Esophagus squamous epithelium (tissue), 5 donors: ENCODE data around the gene ZSCAN9. TPM values are rescaled to one million over a fixed set of nuclear protein-coding genes. Genes with fewer than 3 reads are reported as not detected.

ENCODE experiments used
- DNase-seq: peaks from one replicate; lab custom pipeline; 2025; lab: John Stamatoyannopoulos, UW
- H3K27ac ChIP-seq, 4 donors: fragments of 200-600 bp; sonication (generic); one replicate each; pipeline ENCODE4 v1.5.1; 2016 to 2019; ENCODE audit warnings: mild to moderate bottlenecking in 1 of 4
- H3K27me3 ChIP-seq, 4 donors: fragments of 200-600 bp; sonication (generic); 1 replicate in 3 of 4; 2 replicates in 1 of 4; pipeline versions ENCODE4 v1.5.1 to v1.6.0; 2017 to 2021; ENCODE audit warnings: antibody characterized with exemption in 1 of 4
- H3K36me3 ChIP-seq, 3 donors: fragments of 200-600 bp; sonication (generic); one replicate each; pipeline ENCODE4 v1.5.1; 2016 to 2019
- H3K4me1 ChIP-seq, 3 donors: fragments of 200-600 bp; sonication (generic); one replicate each; pipeline ENCODE4 v1.5.1; 2017 to 2019
- H3K4me3 ChIP-seq, 4 donors: fragments of 200-600 bp; sonication (generic); 1 replicate in 3 of 4; 2 replicates in 1 of 4; pipeline ENCODE4 v1.5.1; 2016 to 2019; ENCODE audit warnings: mild to moderate bottlenecking in 2 of 4, moderate library complexity in 1 of 4
- H3K9me3 ChIP-seq, 3 donors: fragments of 200-600 bp; sonication (generic); one replicate each; pipeline ENCODE4 v1.5.1; 2016 to 2019
- CTCF ChIP-seq, 6 experiments: fragments of 450-650 bp in 4 of 6; fragments of 200-600 bp in 2 of 6; sonication (generic) in 2 of 6; IDR thresholded peaks; one replicate each; pipeline ENCODE4 v1.5.1; 2016 to 2019; ENCODE audit warnings: antibody characterized with exemption in 6 of 6, mild to moderate bottlenecking in 4 of 6, moderate library complexity in 4 of 6
- POLR2A ChIP-seq, 4 donors: fragments of 450-650 bp; IDR thresholded peaks; one replicate each; pipeline ENCODE4 v1.6.1; 2017; ENCODE audit warnings: antibody characterized with exemption in 4 of 4, mild to moderate bottlenecking in 4 of 4, moderate library complexity in 3 of 4
- WGBS, 2 donors: methylation state at CpG; one replicate each; pipeline ENCODE4 v1.1.5; 2018; 5-methylcytosine and 5-hydroxymethylcytosine counted together
- intact Hi-C: fragments of 100-400 bp; cut with DNase I; formaldehyde crosslinking; loops from one replicate; pipeline ENCODE4 v1.15.0; 2022
- total RNA-seq, 4 donors: library from RNA; depleted of rRNA; stranded (reverse); fragments of >200 nt; gene quantifications; one replicate each; pipeline ENCODE4 v1.1.0, GENCODE V29; 2016
- donor health status: DM: yes; HTN: yes; CAD: no.

Gene ZSCAN9
- total RNA-seq, 4 donors from 2014 or later, result 0.95 to 11.3 (median 3.4) TPM

GRCh38 chr6:28200020-28200419, 25.1 kb upstream of the ZSCAN9 start:
- WGBS, 2 donors, result 35 to 44% methylated on average over 1 of the region's 1 CpG
- H3K9me3 ChIP-seq, result peaks cover 0 to 17% (median 10%) of the 10 kb centered on the region in 3 donors

DNA sequence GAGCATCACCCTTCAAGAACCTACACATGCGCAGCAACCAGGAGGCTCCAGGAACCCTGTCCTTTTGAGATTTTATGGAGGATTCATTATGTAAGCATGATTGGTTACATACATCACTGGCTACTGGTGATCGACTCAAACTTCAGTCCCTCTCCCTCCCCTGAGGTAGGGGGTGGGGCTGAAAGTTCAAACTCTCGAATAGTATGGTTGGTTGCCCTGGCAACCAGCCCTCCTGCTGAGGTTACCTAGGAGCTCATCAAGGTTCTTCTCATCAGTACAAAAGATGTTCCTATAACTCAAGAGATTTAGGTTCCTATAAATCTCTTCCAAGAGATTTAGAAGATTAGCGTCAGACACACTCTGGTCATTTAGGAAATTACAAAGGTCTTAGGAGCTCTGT, 21.9 kb upstream of the ZSCAN9 start:
- H3K9me3 ChIP-seq, result peaks cover 0 to 14% (median 10%) of the 10 kb centered on the region in 3 donors
- H3K4me1 ChIP-seq, result peaks cover 0 to 14% (median 3%) of the 10 kb centered on the region in 3 donors
- no peaks in the 10 kb centered on the region for H3K36me3 ChIP-seq
- no peak for DNase-seq
- H3K27me3 ChIP-seq, result peaks cover 5 to 92% (median 16%) of the 10 kb centered on the region in 4 donors
- WGBS, 2 donors, result 38 to 47% methylated on average over 4 of the region's 4 CpGs
- no peak overlapping the region for H3K27ac ChIP-seq
- no peak overlapping the region for H3K4me3 ChIP-seq
- TF ChIP-seq POLR2A (IDR thresholded peaks at IDR 0.05), result no peak
- TF ChIP-seq CTCF (IDR thresholded peaks at IDR 0.05), result no peak
- intact Hi-C loops, result no loop called here

More at GRCh38 chr6:28200020-28200419, 25.1 kb upstream of the ZSCAN9 start:
- no peak overlapping the region for H3K27ac ChIP-seq
- H3K27me3 ChIP-seq, result peaks cover 0 to 82% (median 2%) of the 10 kb centered on the region in 4 donors
- intact Hi-C loops, result no loop called here
- no peak for TF ChIP-seq CTCF (IDR thresholded peaks at IDR 0.05)
- TF ChIP-seq POLR2A (IDR thresholded peaks at IDR 0.05), result no peak
- H3K4me3 ChIP-seq, result no peak overlapping the region
- H3K4me1 ChIP-seq, result no peaks in the 10 kb centered on the region
- no peaks in the 10 kb centered on the region for H3K36me3 ChIP-seq
- DNase-seq, result no peak

GRCh38 chr6:28205879-28206278, 19.2 kb upstream of the ZSCAN9 start:
- peaks cover 7 to 97% (median 30%) of the 10 kb centered on the region in 4 donors for H3K27me3 ChIP-seq

DNA sequence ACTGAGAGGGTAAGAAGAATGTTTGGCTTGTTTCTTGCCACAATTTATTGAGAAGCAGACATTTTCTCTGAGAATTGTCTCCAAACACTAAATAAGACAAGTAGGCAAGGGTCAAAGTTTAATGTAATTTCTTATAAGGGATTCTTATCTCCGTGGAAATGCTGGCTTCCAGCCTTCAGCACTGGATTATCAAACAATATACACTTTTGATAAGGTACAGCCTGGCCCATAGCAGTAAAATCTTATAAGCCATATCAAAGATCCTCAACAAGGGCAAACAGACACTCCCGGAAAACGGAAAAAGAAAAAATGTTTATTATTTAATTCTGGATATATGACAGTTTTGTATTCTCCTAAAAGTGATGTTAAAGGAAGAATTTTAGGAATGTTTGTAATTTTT, 18.5 kb upstream of the ZSCAN9 start:
- no peak for TF ChIP-seq CTCF (IDR thresholded peaks at IDR 0.05)
- no peak for TF ChIP-seq POLR2A (IDR thresholded peaks at IDR 0.05)
- WGBS, 2 donors, result 41 to 52% methylated on average over 3 of the region's 3 CpGs
- Histone ChIP-seq H3K4me3 (no peak overlapping the region), H3K27ac (no peak overlapping the region), H3K27me3 (peaks cover 7 to 98% (median 33%) of the 10 kb centered on the region in 4 donors), H3K4me1 (peaks cover 0 to 18% (median 3%) of the 10 kb centered on the region in 3 donors), H3K36me3 (no peaks in the 10 kb centered on the region), H3K9me3 (peaks cover 0 to 12% (median 10%) of the 10 kb centered on the region in 3 donors)
- intact Hi-C loops, result no loop called here
- no peak for DNase-seq

More at GRCh38 chr6:28205879-28206278, 19.2 kb upstream of the ZSCAN9 start:
- intact Hi-C loops, result no loop called here
- peaks cover 0 to 18% (median 3%) of the 10 kb centered on the region in 3 donors for H3K4me1 ChIP-seq
- DNase-seq, result no peak
- H3K36me3 ChIP-seq, result no peaks in the 10 kb centered on the region
- peaks cover 0 to 12% (median 10%) of the 10 kb centered on the region in 3 donors for H3K9me3 ChIP-seq
- no peak overlapping the region for H3K4me3 ChIP-seq
- 55 to 56% methylated on average over 1 of the region's 1 CpG for WGBS, 2 donors
- TF ChIP-seq CTCF (IDR thresholded peaks at IDR 0.05) (no peak), POLR2A (IDR thresholded peaks at IDR 0.05) (no peak)
- H3K27ac ChIP-seq, result no peak overlapping the region

GRCh38 chr6:28206928-28207509, 18.1 kb upstream of the ZSCAN9 start:
- Histone ChIP-seq H3K36me3 (no peaks in the 10 kb centered on the region), H3K4me3 (peak overlapping the region in 3 of 4 donors; percentile 11 to 48 (median 29)), H3K27me3 (peaks cover 7 to 98% (median 37%) of the 10 kb centered on the region in 4 donors), H3K9me3 (peaks cover 0 to 12% (median 10%) of the 10 kb centered on the region in 3 donors), H3K4me1 (peaks cover 0 to 22% (median 4%) of the 10 kb centered on the region in 3 donors), H3K27ac (no peak overlapping the region)
- 13 to 18% methylated on average over 13 to 15 of the region's 15 CpGs for WGBS, 2 donors
- TF ChIP-seq CTCF (IDR thresholded peaks at IDR 0.05) (no peak), POLR2A (IDR thresholded peaks at IDR 0.05) (no peak)
- intact Hi-C loops, result no loop called here
- no peak for DNase-seq
